GM12874 (cell line): ENCODE data around the gene KMT2B.

ENCODE experiments used
- CTCF ChIP-seq: IDR thresholded peaks from 2 replicates; pipeline ENCODE4 v1.5.1; 2011; ENCODE audit warnings: low read depth, mild to moderate bottlenecking, control low read depth, low read length, moderate library complexity; ENCODE audit not compliant: insufficient read depth

KMT2B gene

GRCh38 chr19:35773020-35773806 is 55.4 kb downstream of the KMT2B start:
- TF ChIP-seq CTCF: no peak

- TF ChIP-seq CTCF: no peak
Measured at GRCh38 chr19:35774274-35775045, 56.7 kb downstream of the KMT2B start.

- TF ChIP-seq CTCF: no peak
Measured at GRCh38 chr19:35775046-35775297, 57.2 kb downstream of the KMT2B start.

GRCh38 chr19:35775298-35776101 is 57.7 kb downstream of the KMT2B start, which contains the start of gene ARHGAP33:
Gene ARHGAP33 (plus strand): TSS chr19:35775564. CDS start chr19:35775659, 95 bp downstream.
- no peak for TF ChIP-seq CTCF

DNA sequence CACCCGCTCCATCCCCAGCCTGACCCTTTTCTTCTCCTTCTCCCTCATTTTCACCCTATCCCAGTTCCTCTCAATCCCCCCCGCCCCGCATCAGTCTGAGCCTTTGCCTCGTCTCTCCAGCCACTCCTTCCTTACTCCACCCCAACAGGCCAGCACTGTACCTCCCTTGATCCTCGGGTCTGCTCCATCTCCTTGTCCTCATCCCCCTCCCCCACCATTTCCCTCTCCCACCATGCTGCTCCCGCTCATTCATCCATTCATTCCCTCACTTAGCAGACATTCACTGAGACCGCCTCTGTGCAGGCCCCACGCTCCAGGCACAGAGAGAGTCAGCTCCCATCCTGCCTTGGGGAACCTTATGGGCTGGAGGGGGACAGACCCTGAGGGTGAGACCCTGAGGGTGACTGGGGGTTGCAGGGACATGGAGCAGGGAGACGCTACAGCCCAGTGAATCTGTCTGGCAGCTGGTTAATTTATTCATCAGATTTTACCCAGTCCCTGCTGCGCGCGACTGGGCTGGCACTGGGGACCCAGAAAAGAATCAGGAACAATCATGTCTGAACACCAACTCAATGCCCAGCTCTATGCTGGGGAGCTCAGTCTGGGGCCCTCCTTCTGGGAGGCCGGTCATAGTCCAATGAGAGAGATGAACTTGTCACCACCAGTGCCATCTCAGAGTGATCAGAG is 58.4 kb downstream of the KMT2B start:
- TF ChIP-seq CTCF: no peak

DNA sequence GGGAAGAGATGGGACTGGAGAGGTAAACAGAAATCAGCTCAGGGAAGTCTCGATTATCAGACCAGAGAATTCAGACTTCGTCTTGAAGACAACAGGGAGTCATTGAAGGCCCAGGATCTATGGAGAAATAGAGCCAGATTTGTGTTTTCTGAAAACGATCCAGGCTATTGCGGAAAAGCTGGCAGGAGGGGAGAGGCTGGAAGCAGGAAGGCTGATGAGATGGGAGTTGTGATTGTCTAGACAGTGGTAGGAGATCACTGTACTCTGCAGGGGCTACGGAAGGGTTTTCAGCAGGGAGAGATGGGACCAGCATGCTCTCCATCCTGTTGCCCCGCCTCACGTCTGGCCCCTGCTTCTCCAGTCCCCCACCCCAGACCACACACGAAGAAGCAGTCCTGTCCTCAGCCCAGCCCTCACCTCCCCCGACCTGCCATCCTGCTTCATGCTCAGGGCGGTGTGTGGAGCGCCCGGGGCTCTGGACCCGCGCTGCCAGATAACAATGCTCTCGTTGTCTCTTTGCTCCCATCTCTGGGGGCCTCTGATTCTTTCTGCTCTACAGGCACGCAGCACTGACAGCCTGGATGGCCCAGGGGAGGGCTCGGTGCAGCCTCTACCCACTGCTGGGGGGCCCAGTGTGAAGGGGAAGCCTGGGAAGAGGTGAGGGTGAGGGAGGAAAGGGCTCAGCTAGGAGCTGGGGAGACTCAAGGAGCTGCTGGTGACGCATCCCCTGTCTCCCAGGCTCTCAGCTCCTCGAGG is 59.5 kb downstream of the KMT2B start:
- TF ChIP-seq CTCF: no peak
